Activated T-cell treated with anti-CD3 and anti-CD28 coated beads for 4 hours (primary cell): ENCODE results near the gene DND1.
"Not testable (repeated sequence)": the region's sequence is repeated elsewhere in the genome, so short reads cannot be mapped to it uniquely, and the experiment has no call there.

ENCODE experiments used
- DNase-seq: peaks from one replicate; pipeline ENCODE4 v3.0.0-alpha.2; 2020

DND1 gene

GRCh38 chr5:140628711-140629110 lies 44.7 kb downstream of the DND1 start:
- DNase-seq: no peak

- no peak for DNase-seq
Observed at GRCh38 chr5:140627972-140628371, 45.4 kb downstream of the DND1 start.

- DNase-seq: not testable (repeated sequence)
Observed at GRCh38 chr5:140624886-140625285, 48.5 kb downstream of the DND1 start.

DNA sequence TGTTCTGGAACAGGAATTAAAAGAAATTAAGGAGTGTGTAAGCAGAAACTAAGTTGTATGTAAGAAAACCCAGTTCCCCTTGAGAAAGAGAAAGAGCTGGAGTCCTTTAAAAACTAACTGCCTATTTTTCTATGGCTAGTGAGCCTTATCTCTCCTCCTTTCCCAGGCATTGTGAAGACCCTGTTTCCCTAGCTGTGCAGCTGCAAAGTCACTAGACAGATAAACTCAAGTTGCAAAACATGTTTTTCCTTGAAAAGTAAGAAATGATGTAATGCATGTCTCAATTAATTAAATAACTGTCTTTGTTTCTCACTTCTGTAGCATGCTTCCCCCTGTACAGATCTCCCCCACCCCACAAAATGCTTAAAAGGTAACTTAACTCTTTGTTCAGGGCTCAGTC lies 50.3 kb downstream of the DND1 start:
- not testable (repeated sequence) for DNase-seq

GRCh38 chr5:140622301-140622700 lies 51.1 kb downstream of the DND1 start:
- no peak for DNase-seq
